ENCODE results near the gene MTRF1.

DNA sequence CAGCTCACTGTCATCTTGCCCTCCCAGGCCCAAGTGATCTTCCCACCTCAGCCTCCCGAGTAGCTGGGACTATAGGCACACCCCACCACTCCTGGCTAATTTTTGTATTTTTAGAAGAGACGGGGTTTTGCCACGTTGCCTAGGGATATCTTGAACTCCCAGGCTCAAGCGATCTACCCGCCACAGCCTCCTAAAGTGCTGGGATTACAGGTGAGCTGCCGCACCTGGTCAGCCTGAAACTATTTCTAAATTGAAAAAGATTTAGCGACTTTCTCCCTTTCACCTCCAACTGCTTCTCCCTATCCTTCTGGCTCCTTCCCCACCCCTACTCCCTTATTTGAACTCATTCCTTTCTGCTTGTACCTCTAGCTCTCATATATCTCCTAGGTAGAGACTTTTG, 27.9 kb upstream of the MTRF1 start:
- TF ChIP-seq, protein P1, sequence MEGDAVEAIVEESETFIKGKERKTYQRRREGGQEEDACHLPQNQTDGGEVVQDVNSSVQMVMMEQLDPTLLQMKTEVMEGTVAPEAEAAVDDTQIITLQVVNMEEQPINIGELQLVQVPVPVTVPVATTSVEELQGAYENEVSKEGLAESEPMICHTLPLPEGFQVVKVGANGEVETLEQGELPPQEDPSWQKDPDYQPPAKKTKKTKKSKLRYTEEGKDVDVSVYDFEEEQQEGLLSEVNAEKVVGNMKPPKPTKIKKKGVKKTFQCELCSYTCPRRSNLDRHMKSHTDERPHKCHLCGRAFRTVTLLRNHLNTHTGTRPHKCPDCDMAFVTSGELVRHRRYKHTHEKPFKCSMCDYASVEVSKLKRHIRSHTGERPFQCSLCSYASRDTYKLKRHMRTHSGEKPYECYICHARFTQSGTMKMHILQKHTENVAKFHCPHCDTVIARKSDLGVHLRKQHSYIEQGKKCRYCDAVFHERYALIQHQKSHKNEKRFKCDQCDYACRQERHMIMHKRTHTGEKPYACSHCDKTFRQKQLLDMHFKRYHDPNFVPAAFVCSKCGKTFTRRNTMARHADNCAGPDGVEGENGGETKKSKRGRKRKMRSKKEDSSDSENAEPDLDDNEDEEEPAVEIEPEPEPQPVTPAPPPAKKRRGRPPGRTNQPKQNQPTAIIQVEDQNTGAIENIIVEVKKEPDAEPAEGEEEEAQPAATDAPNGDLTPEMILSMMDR (IDR thresholded peaks at IDR 0.05; ENCODE audit: borderline replicate concordance, extremely low read depth, low read length, poor library complexity, severe bottlenecking): no peak
- TF ChIP-seq EZH2 (IDR thresholded peaks at IDR 0.05; ENCODE audit: borderline replicate concordance, low read depth, low read length, severe bottlenecking): no peak
